NCI-H128 (cell line): Measurements from ENCODE around the gene VENTX.

Experiments used
- DNase-seq: peaks from one replicate; lab custom pipeline; 2025; ENCODE audit not compliant: unreplicated experiment; lab: John Stamatoyannopoulos, UW

VENTX gene

DNA sequence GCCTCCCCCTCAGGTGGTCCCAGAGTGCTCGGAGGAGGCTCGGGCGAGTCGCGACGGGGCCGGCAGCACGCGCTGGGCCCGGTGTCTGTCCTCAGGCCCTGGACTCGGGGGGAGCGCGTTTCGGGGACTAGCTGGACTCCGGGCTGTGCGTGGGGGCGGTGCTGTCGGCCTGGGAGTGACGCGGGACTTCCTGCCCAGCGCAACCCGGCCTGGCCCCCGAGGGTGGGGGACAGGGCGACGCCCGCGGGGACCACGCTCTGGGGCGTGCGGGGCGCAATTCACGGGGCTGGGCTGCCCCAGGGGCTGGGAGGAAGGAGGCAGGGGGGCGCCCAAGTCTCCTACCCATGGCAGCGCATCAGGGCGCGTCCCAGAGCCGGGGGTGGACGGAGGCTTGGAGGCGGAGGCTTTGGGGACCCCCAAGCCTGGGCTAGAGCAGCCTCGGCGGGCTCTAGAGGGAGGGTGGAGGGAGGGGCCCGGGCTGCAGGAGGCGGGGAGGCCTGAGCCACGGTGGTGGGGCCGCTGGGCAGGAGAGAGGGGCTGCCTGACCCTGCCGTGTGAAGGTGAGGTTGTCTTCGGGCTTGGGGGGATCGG, 2.3 kb upstream of the VENTX start:
- no peak for DNase-seq

DNA sequence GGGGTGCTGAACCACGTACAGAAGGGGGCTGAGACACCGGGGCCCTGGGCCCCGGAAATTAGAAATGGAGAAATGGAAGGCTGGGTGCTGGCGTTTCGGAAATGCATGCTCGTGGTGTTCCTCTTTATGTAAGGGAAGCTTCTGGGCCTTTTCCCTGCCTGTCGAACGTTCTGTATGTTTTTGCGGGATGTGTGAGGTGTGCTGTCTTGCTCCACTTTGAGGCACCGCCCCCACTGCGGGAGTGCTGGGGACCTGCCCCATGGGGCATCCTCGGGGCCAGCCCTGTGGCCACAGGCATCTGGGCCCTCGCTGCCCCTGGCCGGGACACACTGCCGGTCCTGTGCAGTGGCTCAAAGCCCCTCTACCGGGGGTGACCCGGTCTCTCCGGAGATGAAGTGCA, 1.7 kb upstream of the VENTX start:
- DNase-seq: no peak

DNA sequence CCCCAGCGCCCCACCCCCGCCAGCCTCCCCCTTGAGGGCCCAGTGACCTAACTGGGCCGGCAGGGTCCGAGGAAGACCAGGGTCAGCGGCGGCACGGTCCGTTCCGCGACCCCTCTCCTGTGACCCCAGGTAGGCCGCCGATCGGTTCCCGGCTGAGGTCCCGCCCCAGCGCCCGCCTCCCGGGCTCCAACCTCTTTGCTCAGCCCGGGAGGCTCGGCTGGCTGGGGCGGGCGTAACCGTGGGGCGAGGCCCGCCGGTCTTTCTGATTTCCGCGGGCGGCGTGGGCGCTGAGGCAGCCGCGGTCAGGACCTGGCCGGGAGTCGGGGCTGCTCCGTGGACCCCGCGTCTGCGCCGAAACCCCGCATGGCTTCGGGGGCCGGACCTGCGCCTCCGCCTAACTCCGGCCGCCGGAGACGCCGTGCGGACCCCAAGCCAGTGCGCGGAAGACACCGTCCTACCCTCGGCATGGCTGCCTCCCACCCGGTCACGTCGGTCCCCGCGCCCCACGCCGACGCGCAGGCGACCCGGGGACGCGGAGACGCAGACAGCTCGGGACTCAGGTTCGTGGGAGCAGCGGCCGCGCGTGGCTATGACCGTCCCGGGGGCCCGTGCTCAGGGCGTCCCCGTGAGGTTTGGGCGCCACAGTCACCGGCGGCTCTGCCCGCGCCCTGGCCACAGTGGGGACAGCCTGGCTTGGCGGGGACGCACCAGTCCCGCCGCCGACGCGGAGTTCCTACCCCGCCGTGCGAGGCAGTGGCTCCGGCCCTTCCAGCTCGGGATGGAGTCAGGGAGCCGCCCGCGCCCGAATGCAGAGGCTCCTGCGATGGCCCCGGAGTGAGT, 1.0 kb upstream of the VENTX start:
- DNase-seq: no peak

DNA sequence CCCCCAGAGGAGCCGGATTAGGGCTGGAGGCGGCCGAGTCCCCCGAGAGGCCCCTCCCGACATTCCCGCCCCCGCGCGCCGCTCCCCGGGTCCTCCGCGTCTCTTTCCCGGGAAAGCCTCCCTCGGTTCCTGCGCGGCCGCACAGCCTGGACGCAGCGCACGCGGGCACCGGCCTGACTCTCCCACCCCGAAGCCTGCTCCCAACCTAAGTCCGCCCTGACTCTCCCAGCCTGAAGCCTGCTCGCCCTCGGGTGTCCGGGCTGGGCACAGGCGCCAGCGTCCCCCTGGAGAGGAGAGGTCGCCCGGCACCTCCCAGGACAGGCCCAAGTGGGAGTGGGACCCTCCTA, 441 bp upstream of the VENTX start:
- no peak for DNase-seq

DNA sequence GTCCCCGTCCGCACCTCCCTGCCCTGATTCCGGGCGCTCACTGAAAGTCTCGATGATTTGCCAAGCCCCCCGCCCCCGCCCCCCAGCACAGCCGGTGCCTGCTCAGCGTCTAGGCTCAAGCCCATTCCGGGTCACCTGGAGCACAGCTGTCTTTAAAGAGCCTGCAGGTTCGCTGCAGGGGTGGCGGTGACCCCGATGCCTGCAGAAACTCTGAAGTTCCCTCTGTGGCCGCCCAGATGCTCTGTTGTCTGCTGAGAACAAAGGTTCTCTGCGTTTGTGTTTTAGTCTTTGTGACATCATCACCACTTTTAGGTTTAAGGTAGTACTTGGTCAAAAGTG, 780 bp downstream of the VENTX start:
- DNase-seq: no peak

DNA sequence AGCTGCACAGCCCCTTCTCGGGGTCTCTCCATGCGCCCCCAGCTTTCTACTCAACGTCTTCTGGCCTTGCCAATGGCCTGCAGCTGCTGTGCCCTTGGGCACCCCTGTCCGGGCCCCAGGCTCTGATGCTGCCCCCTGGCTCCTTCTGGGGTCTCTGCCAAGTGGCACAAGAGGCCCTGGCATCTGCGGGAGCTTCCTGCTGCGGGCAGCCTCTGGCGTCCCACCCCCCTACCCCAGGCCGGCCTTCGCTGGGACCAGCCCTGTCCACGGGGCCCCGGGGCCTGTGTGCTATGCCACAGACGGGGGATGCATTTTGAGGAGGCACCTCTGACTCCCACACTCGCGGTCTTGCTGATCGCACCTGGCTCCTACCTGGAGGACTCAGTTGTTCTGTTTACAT, 2.3 kb downstream of the VENTX start:
- no peak for DNase-seq

DNA sequence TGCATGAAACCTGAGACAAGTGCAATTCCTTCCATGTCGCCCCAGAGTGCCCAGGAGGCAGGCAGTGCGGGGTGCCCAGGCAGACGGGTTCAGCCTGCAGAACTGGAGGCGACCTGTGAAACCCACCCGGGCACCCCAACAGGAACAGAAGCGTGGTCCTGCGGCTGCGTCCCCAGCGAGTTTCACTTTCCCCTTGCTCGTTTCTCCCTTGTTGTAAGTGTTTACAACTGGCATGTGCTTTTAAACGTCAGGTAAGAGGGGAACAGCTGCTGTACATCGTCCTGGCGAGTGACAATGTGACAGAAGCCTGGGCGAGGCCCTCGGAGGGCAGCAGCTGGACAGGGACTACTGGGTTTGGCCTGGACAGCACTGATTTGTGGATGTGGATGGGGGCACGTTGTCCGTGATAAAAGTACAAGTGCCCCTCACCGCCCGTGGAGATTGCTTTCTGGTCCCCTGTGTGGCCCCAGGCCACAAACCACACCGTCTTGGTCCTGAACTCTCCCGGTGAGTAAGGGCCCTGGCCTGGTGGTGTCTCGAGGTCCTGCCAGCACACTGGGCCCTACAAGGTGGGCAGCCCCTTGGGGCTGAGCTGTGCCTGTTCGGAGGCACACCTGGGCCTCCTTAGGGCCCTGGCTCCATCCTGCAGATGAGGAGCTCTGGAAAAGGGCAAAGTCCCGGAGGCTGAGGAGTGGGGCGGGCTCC, 4.0 kb downstream of the VENTX start:
- no peak for DNase-seq

DNA sequence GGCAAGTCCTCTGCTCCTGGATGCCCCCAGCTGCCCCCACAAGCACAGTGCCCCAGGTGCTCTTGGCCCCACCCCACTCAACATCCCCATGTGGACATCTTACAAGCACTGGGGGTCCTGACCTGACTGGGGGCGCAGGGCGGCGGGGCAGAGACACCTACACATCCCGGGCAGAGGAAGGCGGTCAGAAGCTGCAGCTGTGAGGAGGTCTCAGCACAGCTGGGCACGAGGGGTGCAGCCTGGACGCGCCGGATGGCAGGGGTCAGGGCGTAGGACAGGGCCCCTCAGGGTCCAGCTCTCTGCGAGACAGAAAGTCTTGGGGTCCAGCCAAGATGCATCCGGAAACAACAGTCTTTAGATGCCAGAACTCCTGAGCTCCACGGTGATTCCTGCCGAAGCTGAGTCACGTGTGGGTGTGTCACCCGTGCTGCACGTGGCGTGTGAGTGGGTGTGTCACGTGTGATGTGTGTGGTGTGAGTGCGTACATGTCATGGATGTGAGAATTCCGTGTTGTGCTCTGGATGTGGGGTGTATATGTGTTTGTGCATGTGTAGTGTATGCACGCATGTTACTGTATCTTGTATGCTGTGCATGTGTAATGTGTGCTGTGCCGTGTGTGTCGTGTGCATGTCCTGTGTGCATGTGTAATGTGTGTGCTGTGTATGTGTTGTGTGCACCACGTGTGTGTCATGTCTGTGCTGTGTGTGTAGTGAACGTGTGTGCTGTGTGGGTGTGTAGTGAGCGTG, 5.1 kb downstream of the VENTX start:
- DNase-seq: no peak

DNA sequence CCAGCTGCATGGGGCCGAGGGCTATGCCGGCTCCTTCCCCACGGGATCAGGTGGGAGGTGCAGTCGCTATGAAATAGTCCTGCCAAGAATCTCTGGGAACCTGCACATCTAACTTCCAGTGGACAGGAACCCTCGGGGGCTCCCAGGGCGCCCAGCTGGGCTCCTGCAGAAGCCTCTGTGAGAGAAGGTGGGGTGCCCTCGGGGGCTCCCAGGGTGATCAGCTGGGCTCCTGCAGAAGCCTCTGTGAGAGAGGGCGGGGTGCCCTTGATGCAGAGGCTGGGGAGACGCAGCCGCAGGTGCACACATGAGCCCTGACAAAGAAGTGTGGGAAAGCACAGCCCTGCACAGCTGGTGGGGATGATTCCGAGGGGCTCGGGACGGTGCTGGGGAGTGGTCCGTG, 5.9 kb downstream of the VENTX start:
- DNase-seq: no peak

DNA sequence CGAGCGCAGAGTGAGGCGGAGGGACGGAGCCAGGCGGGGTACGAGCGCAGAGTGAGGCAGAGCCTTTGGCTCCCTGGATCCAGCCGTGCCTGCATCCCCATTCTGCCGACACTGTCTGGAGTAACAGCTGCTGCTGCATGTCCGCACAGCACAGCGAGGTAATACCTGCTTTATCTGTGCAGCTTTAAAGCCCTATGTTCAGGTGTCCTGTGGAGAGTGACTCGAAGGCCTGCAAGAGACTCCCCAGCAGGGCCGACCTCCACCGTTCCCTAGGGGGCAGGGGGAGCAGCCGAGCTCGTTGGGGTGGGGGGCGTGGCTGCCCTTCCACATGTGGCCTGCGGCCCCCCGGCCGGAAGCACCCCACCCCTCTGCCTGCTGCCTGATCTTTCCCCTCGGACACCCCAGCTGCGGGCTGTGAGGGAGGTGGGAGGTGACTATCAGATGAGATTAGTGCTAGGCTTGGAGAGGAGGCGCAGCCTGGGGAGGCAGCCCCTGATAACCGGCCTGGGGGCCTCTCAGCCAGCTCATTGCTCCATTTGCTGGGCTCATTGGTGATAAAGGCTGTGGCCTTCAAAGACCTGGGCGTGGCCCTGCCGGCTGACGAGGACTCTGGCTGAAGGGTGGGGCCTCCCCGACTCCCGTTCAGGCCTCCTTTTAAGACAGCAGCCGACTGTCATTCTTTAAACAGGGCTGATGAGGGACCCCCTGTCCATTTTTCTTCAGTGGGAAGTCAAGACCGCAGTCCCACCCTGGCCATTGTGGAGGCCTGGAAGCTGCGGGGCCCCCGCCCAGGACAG, 8.0 kb downstream of the VENTX start:
- no peak for DNase-seq

DNA sequence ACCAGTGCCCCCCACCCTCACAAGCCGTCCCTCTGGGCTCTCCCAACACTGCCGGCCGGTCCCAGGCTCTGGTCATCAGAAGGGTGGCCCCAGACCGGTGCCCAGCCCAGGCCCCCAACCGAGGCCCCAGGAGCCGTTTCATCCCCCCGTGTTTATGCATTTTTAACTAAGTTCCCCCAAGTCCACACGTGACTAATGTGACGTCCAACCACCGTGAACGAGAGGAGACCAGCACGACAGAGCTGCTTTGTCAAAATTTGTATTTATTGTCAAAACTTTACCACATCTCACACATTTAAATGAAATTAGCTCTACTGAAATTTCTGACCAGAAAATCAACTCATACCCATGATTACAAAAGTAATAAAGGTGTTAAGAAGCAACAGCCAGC, 8.6 kb downstream of the VENTX start:
- no peak for DNase-seq

DNA sequence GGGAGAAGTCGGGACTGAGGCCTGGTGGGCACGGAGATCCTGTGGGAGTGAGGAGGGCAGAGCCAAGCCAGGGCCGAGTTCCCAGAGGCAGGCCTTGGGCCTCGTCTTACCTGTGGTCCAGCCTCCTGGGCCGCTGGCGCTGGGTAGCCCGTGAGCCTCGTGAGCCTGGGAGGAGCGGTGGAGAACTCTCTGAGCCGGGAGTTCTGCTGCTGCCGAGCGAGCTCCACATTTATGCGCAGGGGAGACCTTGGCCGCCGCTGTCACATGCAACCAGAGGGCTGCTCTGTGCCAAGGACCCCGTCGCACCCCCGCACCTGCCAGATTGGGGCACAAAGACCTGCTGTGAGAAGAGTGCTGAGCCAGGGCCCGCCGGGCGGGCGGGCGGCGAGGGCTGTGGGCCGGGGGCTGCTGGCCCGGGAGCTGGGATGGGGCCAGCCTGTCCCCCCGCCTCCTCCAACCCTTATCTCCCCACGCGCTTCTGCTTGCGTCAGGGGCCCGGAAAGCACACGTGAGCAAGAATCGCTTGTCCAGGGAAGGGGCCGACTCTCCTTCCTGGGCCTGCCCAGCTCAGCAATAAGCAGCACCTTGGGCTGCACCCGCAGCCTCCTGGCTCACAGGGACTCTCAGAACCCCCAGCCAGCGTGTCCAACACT, 10.2 kb downstream of the VENTX start:
- DNase-seq: no peak

DNA sequence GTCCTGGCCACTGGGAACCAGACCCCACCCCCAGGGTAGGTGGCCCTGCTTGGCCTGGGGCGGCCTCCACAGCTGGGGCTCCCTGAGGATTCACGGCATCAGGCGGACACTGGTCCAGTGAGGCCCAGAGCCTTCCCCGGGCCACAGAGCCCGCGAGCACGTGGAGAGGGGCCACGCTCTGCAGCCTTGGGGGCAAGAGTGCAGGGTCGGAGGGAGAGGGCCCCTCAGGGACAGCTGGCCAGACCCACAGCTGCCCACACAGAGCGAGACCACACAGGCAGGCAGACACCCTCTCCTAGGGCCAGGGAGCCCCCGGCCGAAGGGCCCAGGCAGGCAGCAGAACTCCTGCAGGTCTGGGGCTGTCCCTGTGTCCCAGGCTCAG, 10.7 kb downstream of the VENTX start:
- no peak for DNase-seq

DNA sequence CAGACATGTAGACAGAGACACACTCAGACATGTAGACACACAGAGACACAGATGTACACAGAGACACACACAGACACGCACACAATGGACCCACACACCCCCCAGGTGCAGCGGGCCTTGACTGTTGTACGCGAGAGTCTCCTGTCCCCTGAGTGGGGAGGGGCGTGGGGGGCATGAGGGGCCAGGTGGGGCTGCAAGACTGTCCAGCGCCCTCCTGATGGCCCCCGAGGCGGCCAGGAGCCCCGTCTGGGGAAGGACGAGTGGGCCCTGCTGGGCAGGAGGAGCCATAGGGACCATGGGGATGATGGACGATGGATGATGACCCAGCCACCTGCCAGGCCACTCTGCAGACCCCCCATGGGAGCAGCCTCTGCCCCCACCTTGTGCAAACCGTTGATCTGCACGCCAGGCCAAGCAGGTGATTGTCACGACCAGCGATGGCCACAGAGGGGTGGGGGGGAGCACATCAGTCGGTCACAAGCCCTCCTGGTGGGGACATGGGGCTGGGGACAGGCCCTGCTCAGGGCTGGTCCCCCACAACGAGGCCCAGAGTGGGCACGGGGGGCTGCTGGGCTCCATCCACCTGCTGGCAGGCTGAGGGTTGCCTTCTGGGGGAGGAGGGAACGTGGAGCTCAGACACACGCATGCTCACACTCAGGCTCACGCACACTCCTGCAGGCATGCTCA, 11.6 kb downstream of the VENTX start:
- DNase-seq: no peak

DNA sequence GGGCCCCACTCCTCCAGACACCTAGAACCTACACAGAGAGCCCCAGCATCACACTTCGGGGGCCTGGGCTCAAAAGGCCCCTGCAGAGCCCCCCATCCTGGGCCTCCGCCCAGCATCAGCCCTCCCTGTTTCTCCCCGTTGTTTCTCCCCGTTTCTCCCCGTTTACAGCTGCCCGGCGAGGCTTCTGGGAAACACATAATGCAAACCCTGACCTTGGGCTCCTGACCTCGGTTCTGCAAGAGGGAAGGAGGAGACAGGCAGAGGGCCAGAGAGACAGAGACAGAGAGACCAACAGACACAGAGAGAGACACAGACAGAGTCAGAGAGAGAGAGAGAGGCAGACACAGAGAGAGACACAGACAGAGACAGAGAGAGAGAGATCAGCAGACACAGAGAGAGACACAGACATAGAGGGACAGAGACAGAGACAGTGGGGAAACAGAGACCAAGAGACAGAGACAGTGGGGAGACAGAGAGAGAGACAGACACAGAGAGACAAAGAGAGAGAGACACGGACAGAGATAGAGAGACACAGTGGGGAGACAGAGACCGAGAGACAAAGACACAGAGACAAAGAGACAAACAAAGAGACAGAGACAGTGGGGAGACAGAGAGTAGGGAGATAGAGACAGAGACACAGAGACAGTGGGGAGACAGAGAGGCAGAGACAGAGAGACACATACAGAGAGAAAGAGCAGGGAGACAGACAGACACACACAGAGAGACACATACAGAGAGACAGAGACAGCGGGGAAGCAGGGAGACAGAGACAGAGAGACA, 12.5 kb downstream of the VENTX start:
- DNase-seq: no peak

DNA sequence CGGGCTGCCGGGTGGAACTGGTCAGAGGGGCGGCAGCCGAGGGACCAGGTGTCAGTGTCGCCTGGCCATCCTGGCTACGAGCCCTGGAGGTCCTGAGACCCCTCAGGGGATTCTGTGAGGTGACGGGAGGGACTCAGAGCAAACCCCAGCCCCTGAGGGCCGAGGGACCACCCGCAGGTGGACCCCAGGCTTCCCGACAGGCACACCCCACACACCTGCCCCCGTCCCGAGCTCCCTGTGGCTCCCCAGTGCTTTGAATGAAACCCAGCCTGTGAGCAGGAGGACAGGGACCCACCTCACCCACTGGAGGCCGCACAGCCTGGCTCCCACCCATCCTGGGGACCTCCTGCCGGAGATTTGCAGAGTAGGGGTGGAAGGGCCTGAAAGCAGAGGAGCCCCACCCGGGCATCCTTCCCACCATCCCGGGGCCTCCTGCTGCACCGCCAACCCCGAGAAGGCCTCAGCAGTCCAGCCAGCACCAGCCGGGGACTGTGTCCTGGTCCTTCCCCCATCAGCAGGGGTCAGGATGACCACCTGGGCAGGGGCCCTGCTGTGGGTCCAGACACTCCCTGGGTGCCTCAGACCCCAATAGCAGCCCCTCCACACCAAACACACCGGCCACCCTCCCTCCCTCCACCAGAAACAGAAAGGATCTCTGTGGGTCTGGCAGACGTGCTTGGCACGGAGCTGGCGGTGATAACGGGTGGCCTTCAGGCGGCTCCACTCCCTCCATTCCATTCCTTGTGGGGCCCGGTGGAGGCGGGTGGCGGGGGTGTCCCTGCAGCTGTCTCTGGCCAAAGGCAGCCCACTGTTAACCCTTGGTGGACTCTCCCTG, 13.9 kb downstream of the VENTX start:
- no peak for DNase-seq

DNA sequence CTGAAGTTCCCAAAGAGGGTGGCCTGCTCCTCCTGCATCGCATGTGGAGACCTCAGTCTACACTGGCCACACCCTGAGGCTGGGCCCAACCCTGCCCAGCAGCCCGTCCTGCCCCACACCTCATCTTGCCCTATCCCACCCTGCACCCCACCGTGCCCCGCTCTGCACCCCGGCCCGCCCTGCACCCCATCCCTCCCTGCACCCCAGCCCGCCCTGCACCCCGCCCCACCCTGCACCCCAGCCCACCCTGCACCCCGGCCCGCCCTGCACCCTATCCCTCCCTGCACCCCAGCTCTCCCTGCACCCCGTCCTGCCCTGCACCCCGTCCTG, 14.5 kb downstream of the VENTX start:
- no peak for DNase-seq

DNA sequence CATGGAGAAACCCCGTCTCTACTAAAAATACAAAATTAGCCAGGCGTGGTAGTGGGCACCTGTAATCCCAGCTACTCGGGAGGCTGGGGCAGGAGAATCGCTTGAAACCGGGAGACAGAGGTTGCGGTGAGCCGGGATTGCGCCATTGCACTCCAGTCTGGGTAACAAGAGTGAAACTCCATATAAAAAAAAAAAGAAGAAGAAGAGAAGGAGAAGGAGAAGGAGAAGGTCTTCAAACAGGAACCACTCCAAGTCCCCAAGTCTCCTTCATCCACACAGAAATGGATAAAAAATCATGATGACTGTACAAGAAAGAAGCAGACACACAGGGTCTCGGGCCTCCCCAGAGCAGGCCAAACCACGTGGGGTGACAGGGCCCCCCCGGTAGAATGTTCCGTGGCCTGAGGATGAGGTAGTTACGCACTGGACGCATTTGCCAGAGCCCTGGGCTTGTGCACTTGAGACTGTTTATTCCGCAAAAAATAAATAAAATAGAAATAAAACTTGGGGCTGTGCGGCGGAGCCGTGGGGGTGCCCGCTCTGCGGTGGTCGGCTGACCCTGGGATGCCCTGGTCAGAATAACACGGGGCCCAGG, 15.8 kb downstream of the VENTX start:
- DNase-seq: no peak
